Keratinocyte (primary cell): ENCODE results near the gene SFRP2. TPM values are rescaled to one million over a fixed set of nuclear protein-coding genes. Genes with fewer than 3 reads are reported as not detected.

Source experiments
- DNase-seq: peaks from one replicate; pipeline ENCODE4 v3.0.0-alpha.2; 2011; ENCODE audit warnings: low read depth, missing footprints, low spot score
- FAIRE-seq: peaks from 2 replicates; lab custom pipeline; 2011; peaks lifted over from hg19 to GRCh38; lab: Jason Lieb, UNC
- H2AFZ ChIP-seq: 2 replicates; pipeline ENCODE4 v1.6.0; 2012; ENCODE audit warnings: low read length, control low read depth, inconsistent platforms; ENCODE audit not compliant: control insufficient read depth
- H3K27ac ChIP-seq: 2 replicates; pipeline ENCODE4 v1.5.1; 2011; ENCODE audit warnings: low read length; ENCODE audit not compliant: control insufficient read depth, insufficient read depth
- H3K27me3 ChIP-seq: 3 replicates; pipeline ENCODE4 v1.6.0; 2011; ENCODE audit warnings: low read length; ENCODE audit not compliant: control insufficient read depth, insufficient read depth; ENCODE audit errors: extremely low read depth
- H3K36me3 ChIP-seq, 2 experiments: 2 replicates in 1 of 2; 3 replicates in 1 of 2; pipeline ENCODE4 v1.5.1; 2011; ENCODE audit warnings: low read length in 2 of 2, mild to moderate bottlenecking in 1 of 2; ENCODE audit not compliant: control insufficient read depth in 2 of 2, insufficient read depth in 2 of 2; ENCODE audit errors: extremely low read depth in 1 of 2
- H3K4me1 ChIP-seq: 3 replicates; pipeline ENCODE4 v1.5.1; 2011; ENCODE audit warnings: low read length; ENCODE audit not compliant: control insufficient read depth, insufficient read depth; ENCODE audit errors: extremely low read depth
- H3K4me2 ChIP-seq: 3 replicates; pipeline ENCODE4 v1.6.0; 2011; ENCODE audit warnings: low read depth, low read length; ENCODE audit not compliant: control insufficient read depth, insufficient read depth; ENCODE audit errors: extremely low read depth
- H3K4me3 ChIP-seq, 3 experiments: fragments of 200-600 bp in 1 of 3; sonication (generic) in 1 of 3; 2 replicates in 2 of 3; 3 replicates in 1 of 3; pipeline ENCODE4 v1.5.1; 2011 to 2016; ENCODE audit warnings: low read length in 3 of 3, mild to moderate bottlenecking in 3 of 3, control low read depth in 2 of 3, inconsistent platforms in 1 of 3, low read depth in 1 of 3, mixed read lengths in 1 of 3, mixed run types in 1 of 3, moderate library complexity in 1 of 3; ENCODE audit not compliant: control insufficient read depth in 2 of 3, insufficient read depth in 2 of 3; ENCODE audit errors: extremely low read depth in 1 of 3
- H3K79me2 ChIP-seq: 2 replicates; pipeline ENCODE4 v1.6.0; 2012; ENCODE audit warnings: low read length; ENCODE audit not compliant: control insufficient read depth, insufficient read depth
- H3K9ac ChIP-seq: 3 replicates; pipeline ENCODE4 v1.6.0; 2011; ENCODE audit warnings: low read length; ENCODE audit not compliant: control insufficient read depth, insufficient read depth; ENCODE audit errors: extremely low read depth
- H3K9me1 ChIP-seq: 3 replicates; pipeline ENCODE4 v1.6.0; 2011; ENCODE audit warnings: low read length; ENCODE audit not compliant: control insufficient read depth, insufficient read depth; ENCODE audit errors: extremely low read depth
- H3K9me3 ChIP-seq: 2 replicates; pipeline ENCODE4 v1.5.1; 2012; ENCODE audit warnings: low read depth, low read length; ENCODE audit not compliant: control insufficient read depth
- H4K20me1 ChIP-seq: 3 replicates; pipeline ENCODE4 v1.6.0; 2011; ENCODE audit warnings: low read length; ENCODE audit not compliant: control insufficient read depth, insufficient read depth; ENCODE audit errors: extremely low read depth
- EZH2 ChIP-seq: IDR thresholded peaks from one replicate; pipeline ENCODE4 v1.6.1; 2012; ENCODE audit warnings: inconsistent platforms, mild to moderate bottlenecking, low read length, moderate library complexity
- dilution Hi-C: fragments of 300-500 bp; cut with MboI; formaldehyde crosslinking; loops from one replicate; pipeline ENCODE4 v1.7.0; 2020; ENCODE audit warnings: low sequenced_read_pairs; ENCODE audit not compliant: extremely low pct_ligation_motif_present
- polyA plus RNA-seq, 5 experiments: library from polyadenylated mRNA; depleted of rRNA in 3 of 5; stranded (reverse) in 3 of 5; stranded (forward) in 1 of 5; unstranded in 1 of 5; fragments of >200 nt; gene quantifications; 1 replicate in 1 of 5; 2 replicates in 3 of 5; 3 replicates in 1 of 5; pipeline versions ENCODE4 v1.2.1 to v1.2.3, GENCODE V29; 2011 to 2012; ENCODE audit warnings: missing spikeins in 2 of 5, low read depth in 1 of 5, low replicate concordance in 1 of 5
- TF ChIP-seq, protein P1 (sequence below), 3 experiments: IDR thresholded peaks in 1 of 3; conservative IDR thresholded peaks in 1 of 3; optimal IDR thresholded peaks in 1 of 3; 2 replicates in 2 of 3; 3 replicates in 1 of 3; pipeline versions ENCODE3 to v1.5.1; 2011; ENCODE audit warnings: low read length in 3 of 3, mild to moderate bottlenecking in 3 of 3, moderate library complexity in 2 of 3, control low read depth in 1 of 3, inconsistent platforms in 1 of 3; ENCODE audit not compliant: insufficient read depth in 2 of 3; ENCODE audit errors: extremely low read depth in 1 of 3

SFRP2 gene
- polyA plus RNA-seq, 1 donor (not counting 4 experiments of a cell fraction or from before 2014, with no cell fraction given) = not detected

DNA sequence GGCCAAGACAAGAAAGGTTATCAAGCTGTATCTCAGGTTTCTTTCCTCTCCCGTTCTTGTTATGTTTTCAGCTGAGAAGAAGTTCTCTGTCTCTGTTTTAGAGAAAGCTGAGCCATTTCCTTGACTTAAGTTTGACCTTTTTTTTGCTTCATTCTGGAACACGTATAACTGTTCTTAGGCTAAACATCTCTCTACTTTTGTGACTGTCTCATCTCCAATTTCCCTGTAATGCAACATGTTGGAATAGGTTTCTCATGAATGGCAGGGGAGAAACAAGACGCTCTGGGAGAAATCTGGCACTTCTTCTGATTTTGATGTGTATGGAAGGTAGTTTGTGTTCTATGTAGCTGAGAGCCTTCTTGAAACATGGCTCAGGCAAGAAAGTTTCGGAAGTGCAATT lies 36.2 kb upstream of the SFRP2 start:
- Histone ChIP-seq H3K4me3 (no peak overlapping the region), H3K79me2 (no peaks in the 10 kb centered on the region), H3K9ac (no peak overlapping the region), H3K9me1 (no peaks in the 10 kb centered on the region), H3K27ac (no peak overlapping the region), H3K4me2 (no peak overlapping the region), H4K20me1 (no peaks in the 10 kb centered on the region), H3K36me3 (no peaks in the 10 kb centered on the region), H3K27me3 (no peaks in the 10 kb centered on the region), H3K9me3 (no peaks in the 10 kb centered on the region), H2AFZ (no peak overlapping the region), H3K4me1 (no peaks in the 10 kb centered on the region)
- dilution Hi-C loops = no loop called here
- DNase-seq (no peak), FAIRE-seq (no peak)
- TF ChIP-seq EZH2 = no peak

DNA sequence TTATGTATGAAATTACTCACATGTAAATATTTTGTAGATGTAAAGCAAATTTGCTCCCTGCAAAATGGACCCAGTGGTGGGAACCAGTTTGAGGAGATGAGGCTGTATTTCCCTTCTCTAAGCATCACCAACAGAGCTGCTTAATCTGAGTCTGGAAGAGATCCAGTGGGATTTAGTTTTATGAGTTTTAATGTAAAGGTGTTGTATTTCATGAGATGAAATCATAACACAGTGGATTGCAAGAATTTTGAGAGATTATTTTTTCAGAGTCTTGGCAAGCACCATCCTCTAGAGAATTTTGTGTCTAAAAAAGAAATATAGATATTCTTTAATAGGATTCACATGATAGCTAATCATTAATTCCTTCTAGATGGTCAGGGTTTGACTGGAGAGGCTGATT lies 35.6 kb upstream of the SFRP2 start:
- H3K4me1 ChIP-seq = no peaks in the 10 kb centered on the region
- dilution Hi-C loops = no loop called here
- FAIRE-seq (no peak), DNase-seq (no peak)
- no peaks in the 10 kb centered on the region for H3K36me3 ChIP-seq
- H3K4me2 ChIP-seq = no peak overlapping the region
- no peaks in the 10 kb centered on the region for H3K27me3 ChIP-seq
- TF ChIP-seq, protein P1, sequence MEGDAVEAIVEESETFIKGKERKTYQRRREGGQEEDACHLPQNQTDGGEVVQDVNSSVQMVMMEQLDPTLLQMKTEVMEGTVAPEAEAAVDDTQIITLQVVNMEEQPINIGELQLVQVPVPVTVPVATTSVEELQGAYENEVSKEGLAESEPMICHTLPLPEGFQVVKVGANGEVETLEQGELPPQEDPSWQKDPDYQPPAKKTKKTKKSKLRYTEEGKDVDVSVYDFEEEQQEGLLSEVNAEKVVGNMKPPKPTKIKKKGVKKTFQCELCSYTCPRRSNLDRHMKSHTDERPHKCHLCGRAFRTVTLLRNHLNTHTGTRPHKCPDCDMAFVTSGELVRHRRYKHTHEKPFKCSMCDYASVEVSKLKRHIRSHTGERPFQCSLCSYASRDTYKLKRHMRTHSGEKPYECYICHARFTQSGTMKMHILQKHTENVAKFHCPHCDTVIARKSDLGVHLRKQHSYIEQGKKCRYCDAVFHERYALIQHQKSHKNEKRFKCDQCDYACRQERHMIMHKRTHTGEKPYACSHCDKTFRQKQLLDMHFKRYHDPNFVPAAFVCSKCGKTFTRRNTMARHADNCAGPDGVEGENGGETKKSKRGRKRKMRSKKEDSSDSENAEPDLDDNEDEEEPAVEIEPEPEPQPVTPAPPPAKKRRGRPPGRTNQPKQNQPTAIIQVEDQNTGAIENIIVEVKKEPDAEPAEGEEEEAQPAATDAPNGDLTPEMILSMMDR (optimal IDR thresholded peaks at IDR 0.05 in 1 of 3, IDR thresholded peaks at IDR 0.05 in 1 of 3, conservative IDR thresholded peaks at IDR 0.05 in 1 of 3; ENCODE audit: extremely low read depth in 1 of 3, insufficient read depth in 2 of 3, low read length in 3 of 3) = no peak
- no peak for TF ChIP-seq EZH2
- H3K9ac ChIP-seq = no peak overlapping the region
- H3K27ac ChIP-seq = no peak overlapping the region
- H4K20me1 ChIP-seq = no peaks in the 10 kb centered on the region
- H2AFZ ChIP-seq = no peak overlapping the region
- H3K79me2 ChIP-seq = no peaks in the 10 kb centered on the region
- no peaks in the 10 kb centered on the region for H3K9me3 ChIP-seq
- H3K9me1 ChIP-seq = no peaks in the 10 kb centered on the region
- no peak overlapping the region for H3K4me3 ChIP-seq

DNA sequence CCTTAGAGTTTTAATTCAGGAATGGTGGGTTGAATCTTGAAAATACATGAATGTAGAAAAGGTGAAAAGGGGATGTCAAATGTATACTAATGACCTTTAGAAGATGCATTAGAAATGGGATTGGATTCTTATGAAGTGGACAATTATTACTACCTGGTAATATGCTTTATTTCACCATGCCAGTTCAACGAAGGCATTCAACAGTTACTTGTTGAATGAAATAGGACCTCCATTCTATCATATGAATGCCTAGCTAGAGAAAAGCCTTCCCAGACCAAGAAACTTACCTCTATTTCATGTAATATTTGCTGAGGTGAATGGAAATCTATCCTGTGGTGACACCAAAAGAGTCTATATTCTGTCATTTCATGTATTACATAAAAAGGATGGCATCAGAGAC lies 34.6 kb upstream of the SFRP2 start:
- no peak for DNase-seq

More for the DNA sequence above, 34.6 kb upstream of the SFRP2 start:
- no peaks in the 10 kb centered on the region for H3K4me1 ChIP-seq
- no peak overlapping the region for H3K4me3 ChIP-seq
- no peaks in the 10 kb centered on the region for H3K36me3 ChIP-seq
- no peak for TF ChIP-seq EZH2
- TF ChIP-seq, protein P1 (optimal IDR thresholded peaks at IDR 0.05 in 1 of 3, IDR thresholded peaks at IDR 0.05 in 1 of 3, conservative IDR thresholded peaks at IDR 0.05 in 1 of 3; ENCODE audit: extremely low read depth in 1 of 3, insufficient read depth in 2 of 3, low read length in 3 of 3) = no peak
- H2AFZ ChIP-seq = no peak overlapping the region
- dilution Hi-C loops = no loop called here
- H4K20me1 ChIP-seq = no peaks in the 10 kb centered on the region
- no peak overlapping the region for H3K27ac ChIP-seq
- no peaks in the 10 kb centered on the region for H3K9me1 ChIP-seq
- H3K9me3 ChIP-seq = no peaks in the 10 kb centered on the region
- no peaks in the 10 kb centered on the region for H3K79me2 ChIP-seq
- H3K4me2 ChIP-seq = no peak overlapping the region
- no peak overlapping the region for H3K9ac ChIP-seq
- H3K27me3 ChIP-seq = no peaks in the 10 kb centered on the region
- no peak for FAIRE-seq
